Stomach (tissue), 9 donors: ENCODE measurements around the gene RHBDF1. TPM values are rescaled to one million over a fixed set of nuclear protein-coding genes. Genes with fewer than 3 reads are reported as not detected.
A peak's percentile ranks its signal among the peaks of the same experiment; 100 is the strongest.

ENCODE experiments used
- DNase-seq, 2 donors: peaks; one replicate each; pipeline versions ENCODE4 v3.0.0 to v3.0.0-alpha.2; 2013 to 2019
- H3K27ac ChIP-seq, 5 donors: fragments of 200-600 bp in 4 of 5; sonication (generic) in 4 of 5; one replicate each; pipeline ENCODE4 v1.5.1; 2013 to 2019; ENCODE audit warnings: mild to moderate bottlenecking in 1 of 5, moderate library complexity in 1 of 5
- H3K27me3 ChIP-seq, 3 donors: fragments of 200-600 bp; sonication (generic); one replicate each; pipeline ENCODE4 v1.5.1; 2017 to 2019; ENCODE audit warnings: mixed run types in 1 of 3
- H3K36me3 ChIP-seq, 4 donors: fragments of 200-600 bp; sonication (generic); 1 replicate in 3 of 4; 2 replicates in 1 of 4; pipeline ENCODE4 v1.5.1; 2016 to 2019
- H3K4me1 ChIP-seq, 4 donors: fragments of 200-600 bp; sonication (generic); one replicate each; pipeline ENCODE4 v1.5.1; 2016 to 2019
- H3K4me3 ChIP-seq, 4 donors: fragments of 200-600 bp; sonication (generic) in 3 of 4; one replicate each; pipeline ENCODE4 v1.5.1; 2016 to 2019; ENCODE audit warnings: mild to moderate bottlenecking in 1 of 4
- H3K9me3 ChIP-seq, 4 donors: fragments of 200-600 bp; sonication (generic); one replicate each; pipeline ENCODE4 v1.5.1; 2016 to 2019
- CTCF ChIP-seq, 7 experiments: fragments of 450-650 bp in 4 of 7; fragments of 200-600 bp in 3 of 7; sonication (generic) in 3 of 7; IDR thresholded peaks; one replicate each; pipeline ENCODE4 v1.5.1; 2016 to 2019; ENCODE audit warnings: antibody characterized with exemption in 7 of 7, control low read depth in 2 of 7, mild to moderate bottlenecking in 1 of 7
- EP300 ChIP-seq: sonication (generic); formaldehyde crosslinking; IDR thresholded peaks from one replicate; pipeline ENCODE4 v1.6.1; 2017; ENCODE audit warnings: antibody characterized with exemption
- POLR2A ChIP-seq, 4 donors: fragments of 450-650 bp; IDR thresholded peaks; one replicate each; pipeline ENCODE4 v1.6.1; 2016; ENCODE audit warnings: antibody characterized with exemption in 4 of 4, control low read depth in 2 of 4, mild to moderate bottlenecking in 1 of 4, moderate library complexity in 1 of 4
- POLR2AphosphoS5 ChIP-seq, 3 donors: sonication (generic); formaldehyde crosslinking; IDR thresholded peaks; one replicate each; pipeline ENCODE4 v1.6.1; 2016; ENCODE audit warnings: antibody characterized with exemption in 3 of 3
- WGBS, 5 donors: extraction: QIAGEN DNeasy Blood & Tissue Kit in 3 of 5; methylation state at CpG; one replicate each; pipeline versions ENCODE4 v1.1.5 to v1.1.7; 2013 to 2018; 5-methylcytosine and 5-hydroxymethylcytosine counted together
- intact Hi-C: fragments of 100-400 bp; cut with DNase I; formaldehyde crosslinking; loops from one replicate; pipeline ENCODE4 v1.15.1; 2023; ENCODE audit warnings: low total_unique reads
- polyA plus RNA-seq, 3 donors: library from polyadenylated mRNA; stranded (reverse); fragments of 200-250 nt; gene quantifications; one replicate each; pipeline ENCODE4 v1.2.3, GENCODE V29; 2013
- total RNA-seq, 5 donors: library from RNA; depleted of rRNA; stranded (reverse); fragments of >200 nt; gene quantifications; one replicate each; pipeline versions ENCODE4 v1.1.0 to v1.2.3, GENCODE V29; 2014 to 2016
- donor health status: healthy with polysubstance abuse.
- donor health status: Bipolar disorder and iron deficiency.
- donor health status: healthy.

RHBDF1 gene
- total and polyA plus RNA-seq, 8 donors: 10.2 to 185 (median 28.9) TPM

GRCh38 chr16:74051-74746, 1.8 kb upstream of the RHBDF1 start:
- 62 to 71% (median 66%) methylated on average over 11 to 12 of the region's 12 CpGs for WGBS, 5 donors

GRCh38 chr16:71540-72401, 660 bp downstream of the RHBDF1 start:
- intact Hi-C loops: no loop called here

More at GRCh38 chr16:74051-74746, 1.8 kb upstream of the RHBDF1 start:
- Histone ChIP-seq H3K4me3 (no peak overlapping the region), H3K4me1 (peaks cover 57 to 81% (median 77%) of the 10 kb centered on the region in 4 donors), H3K27me3 (peaks cover 0 to 28% (median 0%) of the 10 kb centered on the region in 3 donors), H3K36me3 (peaks cover 0 to 2% (median 0%) of the 10 kb centered on the region in 4 donors), H3K9me3 (no peaks in the 10 kb centered on the region), H3K27ac (peak overlapping the region in 3 of 5 donors; percentile 79 to 96 (median 85))
- intact Hi-C loops: no loop called here
- no peak for DNase-seq
- TF ChIP-seq EP300 (no peak), POLR2A (IDR thresholded peaks at IDR 0.05) (no peak), POLR2AphosphoS5 (IDR thresholded peaks at IDR 0.05) (no peak), CTCF (IDR thresholded peaks at IDR 0.05) (no peak)

GRCh38 chr16:71210-71539, 1.3 kb downstream of the RHBDF1 start:
- TF ChIP-seq POLR2A (IDR thresholded peaks at IDR 0.05): no peak
- TF ChIP-seq POLR2AphosphoS5 (IDR thresholded peaks at IDR 0.05): no peak
- no peak for TF ChIP-seq CTCF (IDR thresholded peaks at IDR 0.05)
- no peak for TF ChIP-seq EP300
- Histone ChIP-seq H3K4me3 (peak overlapping the region; percentile 57 to 73 (median 68)), H3K4me1 (peaks cover 35 to 85% (median 73%) of the 10 kb centered on the region in 4 donors), H3K27me3 (peaks cover 0 to 28% (median 0%) of the 10 kb centered on the region in 3 donors), H3K36me3 (no peaks in the 10 kb centered on the region), H3K27ac (peak overlapping the region in 4 of 5 donors; percentile 85 to 96 (median 90)), H3K9me3 (no peaks in the 10 kb centered on the region)
- DNase-seq: no peak
- WGBS, 5 donors: 36 to 60% (median 43%) methylated on average over 2 to 5 of the region's 5 CpGs
- intact Hi-C loops: no loop called here

More at GRCh38 chr16:71540-72401, 660 bp downstream of the RHBDF1 start:
- TF ChIP-seq EP300 (no peak), POLR2AphosphoS5 (IDR thresholded peaks at IDR 0.05) (peak in 1 of 3 donors; percentile 22)
- peaks cover 41 to 85% (median 73%) of the 10 kb centered on the region in 4 donors for H3K4me1 ChIP-seq
- H3K27ac ChIP-seq: peak overlapping the region; percentile 48 to 96 (median 89)
- peak; percentile 57 to 92 for DNase-seq
- 4 to 11% (median 7%) methylated on average over 23 to 57 of the region's 57 CpGs for WGBS, 5 donors
- no peaks in the 10 kb centered on the region for H3K36me3 ChIP-seq
- H3K27me3 ChIP-seq: peaks cover 0 to 28% (median 0%) of the 10 kb centered on the region in 3 donors
- peak overlapping the region; percentile 57 to 73 (median 68) for H3K4me3 ChIP-seq
- H3K9me3 ChIP-seq: no peaks in the 10 kb centered on the region

- Histone ChIP-seq H3K9me3 (no peaks in the 10 kb centered on the region), H3K27me3 (peaks cover 0 to 28% (median 0%) of the 10 kb centered on the region in 3 donors), H3K36me3 (peaks cover 6 to 9% (median 7%) of the 10 kb centered on the region in 4 donors), H3K4me3 (no peak overlapping the region), H3K4me1 (peaks cover 25 to 80% (median 67%) of the 10 kb centered on the region in 4 donors), H3K27ac (peak overlapping the region in 1 of 5 donors; percentile 34)
- TF ChIP-seq POLR2AphosphoS5 (IDR thresholded peaks at IDR 0.05) (no peak), POLR2A (IDR thresholded peaks at IDR 0.05) (no peak)
- 47 to 72% (median 65%) methylated on average over 5 to 8 of the region's 8 CpGs for WGBS, 5 donors
- intact Hi-C loops: loop anchor here (2.0 kb wide), 1 partner anchor 28 kb away; no protein-coding TSS in a partner anchor
- no peak for DNase-seq
These were observed 3.2 kb downstream of the RHBDF1 start for GRCh38 chr16:69181-69580.
